K562 treated with DMSO at 1 percent for 12 hours (cell line): ENCODE data around the gene NADSYN1. TPM values are rescaled to one million over a fixed set of nuclear protein-coding genes. Genes with fewer than 3 reads are reported as not detected.

Experiments
- total RNA-seq: library from RNA; unstranded; fragments of 300-600 nt; gene quantifications from 2 replicates; pipeline ENCODE4 v1.2.3, GENCODE V29; 2022; ENCODE audit not compliant: insufficient read depth

NADSYN1 gene
- 39.4 and 70.2 TPM in 2 replicates for total RNA-seq

GRCh38 chr11:71453037-71453917 lies at the start of gene NADSYN1:
TSS of gene NADSYN1 (plus strand) at chr11:71453203. CDS start at chr11:71453297, 94 bp downstream.

GRCh38 chr11:71448257-71449171 lies 4.5 kb upstream of the NADSYN1 start, which contains the start of gene DHCR7:
TSS of gene DHCR7 (minus strand) at chr11:71448393. CDS start at chr11:71444952, 3,441 bp downstream.

GRCh38 chr11:71526796-71527575 lies 74.0 kb downstream of the NADSYN1 start, which contains the start of gene KRTAP5-7:
TSS of gene KRTAP5-7 (plus strand) at chr11:71527267. CDS start at chr11:71527301, 34 bp downstream.

GRCh38 chr11:71537977-71538665 lies 85.1 kb downstream of the NADSYN1 start, which contains the start of gene KRTAP5-8:
TSS of gene KRTAP5-8 (plus strand) at chr11:71538025. CDS start at chr11:71538056, 31 bp downstream.

GRCh38 chr11:71548120-71548519 lies 95.1 kb downstream of the NADSYN1 start, which contains the start of gene KRTAP5-9:
TSS of gene KRTAP5-9 (plus strand) at chr11:71548420. CDS start at chr11:71548658, 238 bp downstream.

Other genes starting within 250 kb of the NADSYN1 start
- not detected in 2 replicates for gene SHANK2, start 200.6 kb upstream of the NADSYN1 start, total RNA-seq
- 37.4 and 59.9 TPM in 2 replicates for gene DHCR7, start 4.8 kb upstream of the NADSYN1 start, total RNA-seq
- gene KRTAP5-7, start 74.1 kb downstream of the NADSYN1 start, total RNA-seq = not detected in 2 replicates
- gene KRTAP5-8, start 84.8 kb downstream of the NADSYN1 start, total RNA-seq = not detected in 2 replicates
- gene KRTAP5-9, start 95.2 kb downstream of the NADSYN1 start, total RNA-seq = not detected in 2 replicates
- gene KRTAP5-10, start 112.4 kb downstream of the NADSYN1 start, total RNA-seq = not detected in 2 replicates
- not detected in 2 replicates for gene KRTAP5-11, start 129.7 kb downstream of the NADSYN1 start, total RNA-seq